ENCODE data around the gene TRPM2. TPM values are rescaled to one million over a fixed set of nuclear protein-coding genes. Genes with fewer than 3 reads are reported as not detected.
"Not testable (repeated sequence)": the region's sequence is repeated elsewhere in the genome, so short reads cannot be mapped to it uniquely, and the experiment has no call there.

Gene TRPM2
- total RNA-seq, 3 donors from 2014 or later: 1.5 to 10.3 (median 7.2) TPM

- DNase-seq: no peak
- ATAC-seq: no peak
- intact Hi-C loops (cut with DNase I, micrococcal nuclease): no loop called here
Observed at GRCh38 chr21:44478124-44478800, 124.8 kb downstream of the TRPM2 start.

GRCh38 chr21:44478801-44479167, 125.4 kb downstream of the TRPM2 start:
- TF ChIP-seq CTCF (IDR thresholded peaks at IDR 0.05): no peak
- intact Hi-C loops (cut with DNase I, micrococcal nuclease): no loop called here
- no peaks in the 10 kb centered on the region for H3K9me3 ChIP-seq
- no peak for DNase-seq
- no peaks in the 10 kb centered on the region for H3K36me3 ChIP-seq (ENCODE audit: low read depth)
- H3K4me3 ChIP-seq: no peak overlapping the region
- no peak for ATAC-seq
- no peaks in the 10 kb centered on the region for H3K4me1 ChIP-seq (ENCODE audit: low read depth)

More at GRCh38 chr21:44478124-44478800, 124.8 kb downstream of the TRPM2 start:
- Histone ChIP-seq H3K9me3 (no peaks in the 10 kb centered on the region), H3K4me1 (ENCODE audit: low read depth) (no peaks in the 10 kb centered on the region), H3K36me3 (ENCODE audit: low read depth) (no peaks in the 10 kb centered on the region), H3K4me3 (no peak overlapping the region)
- TF ChIP-seq CTCF (IDR thresholded peaks at IDR 0.05): no peak

GRCh38 chr21:44479556-44480199, 126.3 kb downstream of the TRPM2 start:
- ATAC-seq; H3K36me3 ChIP-seq (ENCODE audit: low read depth); H3K4me3 ChIP-seq; H3K9me3 ChIP-seq; H3K4me1 ChIP-seq (ENCODE audit: low read depth); intact Hi-C loops (cut with DNase I, micrococcal nuclease): not testable (repeated sequence)
- peak in 2 of 3 donors; percentile 59 to 63 for DNase-seq
- peak; percentile 36 for TF ChIP-seq CTCF (IDR thresholded peaks at IDR 0.05)

GRCh38 chr21:44480200-44481053, 127.0 kb downstream of the TRPM2 start:
- Histone ChIP-seq H3K4me3 (no peak overlapping the region), H3K9me3 (no peaks in the 10 kb centered on the region), H3K4me1 (ENCODE audit: low read depth) (no peaks in the 10 kb centered on the region), H3K36me3 (ENCODE audit: low read depth) (no peaks in the 10 kb centered on the region)
- ATAC-seq (peak; percentile 15), DNase-seq (peak in 1 of 3 donors; percentile 21)
- TF ChIP-seq CTCF (IDR thresholded peaks at IDR 0.05): no peak
- intact Hi-C loops (cut with DNase I, micrococcal nuclease): no loop called here

GRCh38 chr21:44482581-44483287, 129.3 kb downstream of the TRPM2 start:
- intact Hi-C loops (cut with DNase I, micrococcal nuclease): no loop called here
- Histone ChIP-seq H3K4me1 (ENCODE audit: low read depth) (no peaks in the 10 kb centered on the region), H3K36me3 (ENCODE audit: low read depth) (no peaks in the 10 kb centered on the region), H3K9me3 (no peaks in the 10 kb centered on the region), H3K4me3 (no peak overlapping the region)
- ATAC-seq: no peak
- no peak for TF ChIP-seq CTCF (IDR thresholded peaks at IDR 0.05)
- DNase-seq: no peak

Data from mucosa of descending colon (tissue), 3 donors.